Activated CD4-positive, alpha-beta memory T cell treated with anti-CD3 and anti-CD28 coated beads for 36 hours (primary cell): Measurements from ENCODE around the gene ANKRD30A. TPM values are rescaled to one million over a fixed set of nuclear protein-coding genes. Genes with fewer than 3 reads are reported as not detected.
"Not testable (repeated sequence)": the region's sequence is repeated elsewhere in the genome, so short reads cannot be mapped to it uniquely, and the experiment has no call there.

Experiments used
- CTCF ChIA-PET: fragments of 350-600 bp; sonication (Branson Sonifier 250); formaldehyde crosslinking; loops from one replicate; lab custom pipeline; 2021; ENCODE audit warnings: antibody characterized with exemption, inconsistent platforms; lab: Charles Lee
- POLR2A ChIA-PET: fragments of 350-600 bp; sonication (Branson Sonifier 250); formaldehyde crosslinking; loops from one replicate; lab custom pipeline; 2021; ENCODE audit warnings: antibody characterized with exemption; lab: Charles Lee
- DNase-seq: peaks from one replicate; pipeline ENCODE4 v3.0.0-alpha.2; 2020
- H3K27ac Mint-ChIP-seq: one replicate; pipeline ENCODE4 v1.8.0; 2021; ENCODE audit warnings: mixed read lengths
- H3K27me3 Mint-ChIP-seq: one replicate; pipeline ENCODE4 v1.8.0; 2021; ENCODE audit warnings: mixed read lengths
- H3K36me3 Mint-ChIP-seq: one replicate; pipeline ENCODE4 v1.8.0; 2021; ENCODE audit warnings: mixed read lengths
- H3K4me1 Mint-ChIP-seq: one replicate; pipeline ENCODE4 v1.8.0; 2021; ENCODE audit warnings: low read depth, mixed read lengths
- H3K4me3 Mint-ChIP-seq: one replicate; pipeline ENCODE4 v1.8.0; 2021; ENCODE audit warnings: mild to moderate bottlenecking, mixed read lengths
- H3K9me3 Mint-ChIP-seq: one replicate; pipeline ENCODE4 v1.8.0; 2021; ENCODE audit warnings: mixed read lengths
- intact Hi-C: fragments of 100-400 bp; cut with micrococcal nuclease; formaldehyde crosslinking; loops from one replicate; pipeline ENCODE4 v1.15.1; 2023
- total RNA-seq, 2 experiments: library from RNA; stranded (reverse); gene quantifications; one replicate each; pipeline ENCODE4 v1.2.3, GENCODE V29; 2021

Gene ANKRD30A
- total RNA-seq, 2 experiments from 2014 or later = not detected

DNA sequence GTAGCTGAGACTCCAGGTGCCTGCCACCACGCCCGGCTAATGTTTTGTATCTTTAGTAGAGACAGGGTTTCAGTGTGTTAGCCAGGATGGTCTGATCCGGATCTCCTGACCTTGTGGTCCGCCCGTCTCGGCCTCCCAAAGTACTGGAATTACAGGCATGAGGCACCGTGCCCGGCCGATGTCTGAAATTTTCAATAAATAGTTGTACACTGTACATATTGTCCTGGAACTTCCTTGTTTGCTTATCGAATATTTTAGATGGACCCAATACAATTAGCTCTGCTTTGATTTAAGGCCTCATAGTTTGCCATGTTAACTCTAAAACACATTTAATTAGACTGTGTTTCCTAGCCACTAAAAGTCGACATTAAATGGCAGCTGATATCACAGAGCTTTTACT lies 57.3 kb downstream of the ANKRD30A start:
- H3K4me3 Mint-ChIP-seq, POLR2A ChIA-PET, CTCF ChIA-PET, intact Hi-C loops, H3K27ac Mint-ChIP-seq, H3K9me3 Mint-ChIP-seq, H3K4me1 Mint-ChIP-seq, H3K36me3 Mint-ChIP-seq, DNase-seq, H3K27me3 Mint-ChIP-seq: not testable (repeated sequence)

DNA sequence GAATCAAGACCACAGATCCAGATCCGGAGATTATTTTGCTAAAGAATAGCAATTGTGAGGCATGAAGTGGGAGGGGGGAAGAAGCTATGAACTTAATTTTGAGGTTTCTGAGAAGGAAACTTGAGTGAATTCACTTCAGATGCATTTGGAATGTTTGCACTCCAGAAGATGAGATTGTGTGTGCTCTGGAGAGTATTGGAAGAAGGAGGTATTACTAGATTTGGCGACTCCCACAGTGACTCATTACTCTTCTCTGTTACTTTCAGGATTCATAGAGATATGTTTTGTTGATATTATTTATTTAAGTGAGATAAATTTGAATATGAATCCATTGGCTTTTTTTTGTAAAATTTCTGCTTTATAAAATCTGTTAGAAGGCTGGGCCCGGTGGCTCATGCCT lies 80.7 kb downstream of the ANKRD30A start:
- intact Hi-C loops = no loop called here
- CTCF ChIA-PET = no interaction called here

DNA sequence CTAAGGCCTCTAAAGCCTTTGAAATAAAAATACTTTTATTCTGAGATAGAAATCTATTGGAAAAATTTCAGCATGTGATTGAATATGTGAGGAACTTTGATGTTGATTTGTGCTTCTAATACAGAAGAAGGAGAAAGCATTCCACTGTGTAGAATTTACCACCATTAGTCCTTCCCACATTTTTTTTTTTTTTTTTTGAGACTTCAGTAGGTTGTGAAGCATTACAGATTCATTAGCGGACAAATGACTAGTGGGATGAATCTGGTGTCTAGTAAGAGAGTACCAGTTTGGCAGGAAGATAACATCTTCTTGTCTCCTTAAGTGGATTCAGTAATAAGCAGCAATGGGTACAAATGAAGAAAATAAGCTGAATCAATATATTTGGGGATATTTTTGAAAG lies 95.5 kb downstream of the ANKRD30A start:
- intact Hi-C loops = no loop called here
- Mint-ChIP-seq H3K27me3 (no peaks in the 10 kb centered on the region), H3K4me3 (no peak overlapping the region), H3K4me1 (no peaks in the 10 kb centered on the region), H3K9me3 (peaks cover 8% of the 10 kb centered on the region), H3K27ac (no peak overlapping the region), H3K36me3 (no peaks in the 10 kb centered on the region)
- CTCF ChIA-PET = no interaction called here
- DNase-seq = no peak
- POLR2A ChIA-PET = no interaction called here

More for the DNA sequence above, 80.7 kb downstream of the ANKRD30A start:
- POLR2A ChIA-PET = no interaction called here
- peaks cover 33% of the 10 kb centered on the region for H3K9me3 Mint-ChIP-seq
- H3K4me3 Mint-ChIP-seq = no peak overlapping the region
- no peaks in the 10 kb centered on the region for H3K4me1 Mint-ChIP-seq
- no peaks in the 10 kb centered on the region for H3K36me3 Mint-ChIP-seq
- no peak for DNase-seq
- H3K27me3 Mint-ChIP-seq = no peaks in the 10 kb centered on the region
- no peak overlapping the region for H3K27ac Mint-ChIP-seq

DNA sequence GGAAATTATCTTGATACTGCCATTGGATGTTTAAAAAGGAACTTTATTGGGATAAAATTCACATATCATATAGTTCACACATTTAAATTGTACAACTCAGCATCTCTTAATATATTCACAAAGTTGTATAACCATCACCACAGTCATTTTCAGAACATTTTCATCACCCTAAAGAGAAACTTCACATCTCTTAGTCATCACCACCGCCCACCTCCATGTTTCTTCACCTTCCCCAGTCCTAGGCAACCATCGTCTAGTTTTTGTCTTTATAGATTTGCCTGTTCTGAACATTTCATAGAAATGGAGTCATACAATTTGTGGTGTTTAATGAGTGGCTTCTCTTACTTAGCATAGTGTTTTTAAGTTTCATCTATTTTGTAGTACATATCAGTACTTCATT lies 96.6 kb downstream of the ANKRD30A start:
- DNase-seq = peak; percentile 9
- POLR2A ChIA-PET = no interaction called here
- H3K9me3 Mint-ChIP-seq = peaks cover 8% of the 10 kb centered on the region
- CTCF ChIA-PET = no interaction called here
- intact Hi-C loops = no loop called here
- H3K4me1 Mint-ChIP-seq = no peaks in the 10 kb centered on the region
- no peaks in the 10 kb centered on the region for H3K36me3 Mint-ChIP-seq
- H3K27me3 Mint-ChIP-seq = no peaks in the 10 kb centered on the region
- no peak overlapping the region for H3K27ac Mint-ChIP-seq
- no peak overlapping the region for H3K4me3 Mint-ChIP-seq

DNA sequence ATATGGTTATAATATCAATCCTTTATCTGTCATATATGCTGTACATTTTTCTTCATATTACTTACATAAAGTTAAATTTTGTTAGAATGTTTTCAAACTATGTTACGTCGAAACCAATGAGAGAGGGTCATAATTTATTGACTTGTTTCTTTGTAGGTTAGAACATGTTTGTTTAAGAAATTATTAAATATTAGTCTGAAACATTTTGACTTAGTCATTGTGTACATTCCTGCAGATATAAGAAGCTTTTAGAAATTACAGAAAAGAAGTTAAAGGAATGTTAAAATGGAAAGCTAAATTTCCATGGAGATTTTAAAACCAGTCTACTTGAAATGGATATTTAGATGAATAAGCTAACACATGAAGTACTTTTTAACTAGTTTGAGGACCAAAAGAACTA lies 99.8 kb downstream of the ANKRD30A start:
- H3K27ac Mint-ChIP-seq = no peak overlapping the region
- no peak overlapping the region for H3K4me3 Mint-ChIP-seq
- ChIA-PET CTCF (no interaction called here), POLR2A (no interaction called here)
- no peak for DNase-seq
- no peaks in the 10 kb centered on the region for H3K27me3 Mint-ChIP-seq
- H3K36me3 Mint-ChIP-seq = no peaks in the 10 kb centered on the region
- no peaks in the 10 kb centered on the region for H3K4me1 Mint-ChIP-seq
- intact Hi-C loops = no loop called here
- peaks cover 10% of the 10 kb centered on the region for H3K9me3 Mint-ChIP-seq

DNA sequence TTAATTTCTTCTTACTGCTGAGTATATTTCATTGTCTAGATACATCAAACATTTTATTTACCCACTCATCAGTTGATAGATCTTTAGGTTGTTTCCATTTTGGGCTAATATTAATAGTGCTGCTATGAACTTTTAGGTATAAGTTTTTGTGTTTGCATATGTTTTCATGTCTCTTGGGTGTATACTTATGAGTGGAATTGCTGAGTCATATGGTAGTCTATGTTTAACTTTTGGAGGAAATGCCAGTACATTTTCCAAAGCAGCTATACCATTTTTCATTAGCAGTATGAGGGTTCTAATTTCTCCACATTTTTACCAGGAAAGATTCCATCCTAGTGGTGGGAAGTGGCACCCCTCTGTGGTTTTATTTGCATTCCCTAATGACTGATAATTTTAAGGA lies 101.1 kb downstream of the ANKRD30A start:
- POLR2A ChIA-PET = no interaction called here
- CTCF ChIA-PET = no interaction called here
- Mint-ChIP-seq H3K4me3 (no peak overlapping the region), H3K4me1 (no peaks in the 10 kb centered on the region), H3K27me3 (no peaks in the 10 kb centered on the region), H3K36me3 (no peaks in the 10 kb centered on the region), H3K9me3 (peaks cover 6% of the 10 kb centered on the region), H3K27ac (no peak overlapping the region)
- no peak for DNase-seq
- intact Hi-C loops = no loop called here

DNA sequence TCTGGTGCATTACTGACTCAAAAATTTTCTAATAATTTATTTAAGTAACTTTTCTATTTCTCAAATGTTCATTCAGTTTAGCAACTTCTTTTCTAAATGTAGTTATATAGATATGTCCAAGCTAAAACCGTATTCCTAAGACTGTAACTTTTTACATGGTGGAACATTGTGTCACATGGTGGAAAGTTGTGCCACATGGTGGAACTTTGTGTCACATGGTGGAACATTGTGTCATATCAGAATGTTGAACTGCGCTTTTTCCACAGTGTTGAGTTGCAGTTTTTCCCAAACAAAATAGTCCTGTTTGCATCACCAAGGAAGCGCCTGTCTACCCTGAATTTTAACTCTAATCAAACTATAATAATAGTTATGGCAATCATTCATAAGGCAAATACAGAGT lies 109.3 kb downstream of the ANKRD30A start:
- Mint-ChIP-seq H3K27me3 (no peaks in the 10 kb centered on the region), H3K4me1 (no peaks in the 10 kb centered on the region), H3K4me3 (no peak overlapping the region), H3K9me3 (peaks cover 6% of the 10 kb centered on the region), H3K36me3 (no peaks in the 10 kb centered on the region), H3K27ac (no peak overlapping the region)
- intact Hi-C loops = no loop called here
- CTCF ChIA-PET = no interaction called here
- POLR2A ChIA-PET = no interaction called here
- no peak for DNase-seq

DNA sequence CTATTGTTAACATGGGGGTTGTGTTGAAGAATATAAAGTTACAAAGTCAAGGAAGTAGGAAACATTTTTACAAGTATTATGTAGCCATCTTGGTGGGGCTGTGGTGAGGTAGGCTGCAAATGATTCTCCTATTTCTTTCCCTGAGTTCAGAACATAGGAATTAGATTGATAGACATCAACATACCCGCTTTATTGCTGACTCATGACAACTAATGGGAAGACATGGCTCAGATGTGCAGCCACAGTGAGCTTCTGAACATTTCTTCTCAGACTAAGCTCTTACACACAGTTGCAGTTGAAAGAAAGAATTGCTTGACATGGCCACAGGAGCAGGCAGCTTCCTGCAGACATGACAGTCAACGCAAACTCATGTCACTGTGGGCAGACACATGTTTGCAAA lies 110.7 kb downstream of the ANKRD30A start:
- Mint-ChIP-seq H3K36me3 (no peaks in the 10 kb centered on the region), H3K4me3 (no peak overlapping the region), H3K27me3 (no peaks in the 10 kb centered on the region), H3K4me1 (no peaks in the 10 kb centered on the region), H3K9me3 (peaks cover 10% of the 10 kb centered on the region), H3K27ac (no peak overlapping the region)
- ChIA-PET POLR2A (no interaction called here), CTCF (no interaction called here)
- DNase-seq = no peak
- intact Hi-C loops = no loop called here

DNA sequence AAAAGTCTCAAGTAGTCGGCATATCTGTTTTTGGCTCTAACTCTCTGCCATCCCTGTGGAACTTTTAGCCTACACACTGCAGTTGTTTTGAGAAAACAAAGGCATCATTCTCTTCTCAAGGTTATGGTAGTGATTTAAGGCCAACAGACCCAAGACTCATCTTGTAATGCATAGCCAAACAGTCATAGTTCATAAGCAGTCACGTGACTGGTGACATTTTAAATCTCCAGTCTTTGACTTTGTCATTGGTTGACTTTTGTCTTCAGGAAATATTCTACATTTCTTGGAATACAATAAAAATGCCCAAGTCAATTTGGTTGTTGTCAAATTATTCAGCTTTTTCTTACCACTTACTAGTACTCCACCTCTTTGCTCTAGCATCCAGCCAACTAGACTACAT lies 114.8 kb downstream of the ANKRD30A start:
- no peak for DNase-seq
- no peaks in the 10 kb centered on the region for H3K4me1 Mint-ChIP-seq
- no peaks in the 10 kb centered on the region for H3K36me3 Mint-ChIP-seq
- ChIA-PET POLR2A (no interaction called here), CTCF (no interaction called here)
- intact Hi-C loops = no loop called here
- peaks cover 17% of the 10 kb centered on the region for H3K9me3 Mint-ChIP-seq
- no peak overlapping the region for H3K27ac Mint-ChIP-seq
- no peaks in the 10 kb centered on the region for H3K27me3 Mint-ChIP-seq
- no peak overlapping the region for H3K4me3 Mint-ChIP-seq

DNA sequence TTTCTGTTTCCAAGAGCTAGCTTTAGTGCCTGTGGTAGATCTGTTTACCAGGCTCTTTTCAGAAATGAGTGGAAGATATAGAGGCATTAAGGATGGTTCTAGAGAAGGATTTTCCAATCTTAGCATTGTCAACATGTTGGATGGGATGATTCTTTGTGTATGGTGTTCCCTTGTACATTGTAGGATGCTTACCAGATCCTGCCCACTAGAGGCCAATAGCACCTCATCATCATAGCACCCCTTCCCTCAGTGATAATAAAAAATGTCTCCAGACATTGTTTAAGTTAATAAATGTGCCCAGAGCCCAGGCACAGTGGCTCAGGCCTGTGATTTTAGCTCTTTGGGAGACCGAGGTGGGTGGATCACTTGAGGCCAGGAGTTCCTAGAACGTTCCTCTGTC lies 121.2 kb downstream of the ANKRD30A start:
- POLR2A ChIA-PET = no interaction called here
- Mint-ChIP-seq H3K36me3 (no peaks in the 10 kb centered on the region), H3K4me3 (no peak overlapping the region), H3K9me3 (peaks cover 15% of the 10 kb centered on the region), H3K4me1 (no peaks in the 10 kb centered on the region), H3K27me3 (no peaks in the 10 kb centered on the region), H3K27ac (no peak overlapping the region)
- intact Hi-C loops = no loop called here
- CTCF ChIA-PET = no interaction called here
- no peak for DNase-seq

DNA sequence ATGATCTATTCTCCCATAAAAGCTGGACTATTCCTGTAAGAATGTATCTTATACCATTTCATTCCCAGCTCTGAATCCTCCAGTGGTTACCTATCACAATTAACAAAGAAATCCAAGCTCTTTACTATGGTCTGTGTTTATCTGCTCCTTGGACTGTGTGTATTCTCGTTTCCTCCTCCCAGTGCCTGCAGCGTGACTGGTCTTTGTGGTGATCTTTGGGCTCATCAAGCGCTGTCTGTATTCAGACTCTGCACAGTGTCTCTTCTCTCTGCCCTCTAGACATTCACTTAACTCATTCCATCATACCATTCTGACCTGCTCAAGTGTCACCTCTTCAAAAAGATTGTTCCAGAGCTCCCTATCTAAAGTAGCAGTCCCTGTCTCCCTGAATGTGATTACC lies 130.4 kb downstream of the ANKRD30A start:
- POLR2A ChIA-PET, H3K27me3 Mint-ChIP-seq, H3K27ac Mint-ChIP-seq, DNase-seq, H3K4me3 Mint-ChIP-seq, CTCF ChIA-PET, H3K36me3 Mint-ChIP-seq, H3K4me1 Mint-ChIP-seq, intact Hi-C loops: not testable (repeated sequence)
- peaks cover 11% of the 10 kb centered on the region for H3K9me3 Mint-ChIP-seq

DNA sequence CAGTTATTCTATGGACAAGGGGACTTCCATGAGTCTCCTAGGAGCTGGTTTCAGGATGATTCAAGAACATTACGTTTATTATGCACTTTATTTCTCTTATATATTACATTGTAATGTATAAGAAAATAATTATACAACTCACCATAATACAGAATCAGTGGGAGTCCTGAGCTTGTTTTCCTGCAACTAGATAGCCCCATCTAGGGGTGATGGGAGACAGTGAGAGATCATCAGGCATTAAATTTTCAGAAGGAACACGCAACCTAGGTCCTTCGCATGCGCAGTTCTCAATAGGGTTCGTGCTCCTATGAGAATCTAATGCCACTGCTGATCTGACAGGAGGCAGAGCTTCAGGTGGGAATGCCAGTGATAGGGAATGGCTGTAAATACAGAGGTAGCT lies 137.9 kb downstream of the ANKRD30A start:
- ChIA-PET CTCF (interaction anchor here (0.7 kb wide), 1 partner anchor 52 kb away, joined by 6 read pairs; no protein-coding TSS in a partner anchor), POLR2A (no interaction called here)
- Mint-ChIP-seq H3K9me3 (peaks cover 14% of the 10 kb centered on the region), H3K36me3 (no peaks in the 10 kb centered on the region), H3K27ac (no peak overlapping the region), H3K27me3 (no peaks in the 10 kb centered on the region), H3K4me1 (no peaks in the 10 kb centered on the region), H3K4me3 (no peak overlapping the region)
- no peak for DNase-seq
- intact Hi-C loops = no loop called here

DNA sequence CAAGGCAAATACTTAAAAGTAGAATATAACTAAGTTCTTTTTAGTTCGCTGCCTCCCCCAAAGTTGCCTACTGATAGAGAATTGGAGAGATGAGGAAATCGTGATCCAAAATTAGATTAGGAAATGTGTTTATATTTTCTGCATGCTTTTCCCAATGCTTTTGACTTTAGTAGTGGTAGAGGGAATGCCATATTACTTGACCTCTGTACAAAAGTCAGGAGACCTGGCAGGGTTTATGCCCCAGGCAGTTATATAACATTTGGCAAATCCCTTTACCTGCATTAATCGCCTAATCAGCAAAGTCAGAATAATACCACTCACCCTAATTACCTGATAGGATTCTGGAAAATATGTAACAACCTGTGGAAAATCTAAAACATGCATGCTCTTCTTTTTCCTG lies 142.9 kb downstream of the ANKRD30A start:
- H3K4me1 Mint-ChIP-seq = no peaks in the 10 kb centered on the region
- ChIA-PET CTCF (no interaction called here), POLR2A (no interaction called here)
- no peaks in the 10 kb centered on the region for H3K36me3 Mint-ChIP-seq
- H3K9me3 Mint-ChIP-seq = peaks cover 11% of the 10 kb centered on the region
- H3K4me3 Mint-ChIP-seq = no peak overlapping the region
- no peaks in the 10 kb centered on the region for H3K27me3 Mint-ChIP-seq
- no peak overlapping the region for H3K27ac Mint-ChIP-seq
- intact Hi-C loops = no loop called here
- DNase-seq = no peak
